NB4 (cell line): ENCODE data around the gene FLNB.

ENCODE experiments used
- DNase-seq: peaks from one replicate; pipeline ENCODE4 v3.0.0; 2010; ENCODE audit warnings: low read depth
- H3K4me3 ChIP-seq: one replicate; pipeline ENCODE4 v1.5.1; 2011; ENCODE audit warnings: mild to moderate bottlenecking, low read depth, low read length, moderate library complexity
- CTCF ChIP-seq: IDR thresholded peaks from one replicate; pipeline ENCODE4 v1.5.1; 2012; ENCODE audit warnings: low read depth, low read length
- MAX ChIP-seq: IDR thresholded peaks from 2 replicates; pipeline ENCODE4 v1.6.1; 2011; ENCODE audit warnings: low read depth, low read length
- MYC ChIP-seq: IDR thresholded peaks from 2 replicates; pipeline ENCODE4 v1.6.1; 2011; ENCODE audit warnings: low read depth, low read length
- POLR2A ChIP-seq: IDR thresholded peaks from 2 replicates; pipeline ENCODE4 v1.6.1; 2011; ENCODE audit warnings: mild to moderate bottlenecking; ENCODE audit not compliant: insufficient read length; ENCODE audit errors: extremely low read depth

FLNB gene

GRCh38 chr3:58150130-58150809 is 142.0 kb downstream of the FLNB start:
- H3K4me3 ChIP-seq: no peak overlapping the region
- TF ChIP-seq CTCF (no peak), MAX (no peak), MYC (no peak), POLR2A (no peak)
- no peak for DNase-seq

- no peak for TF ChIP-seq POLR2A
- TF ChIP-seq CTCF: no peak
- TF ChIP-seq MAX: no peak
- TF ChIP-seq MYC: no peak
- H3K4me3 ChIP-seq: no peak overlapping the region
- no peak for DNase-seq
Measured at GRCh38 chr3:58150810-58151199, 142.6 kb downstream of the FLNB start.

GRCh38 chr3:58151637-58152036 is 143.4 kb downstream of the FLNB start:
- no peak overlapping the region for H3K4me3 ChIP-seq
- no peak for DNase-seq
- TF ChIP-seq POLR2A: no peak
- TF ChIP-seq CTCF: no peak
- no peak for TF ChIP-seq MYC
- TF ChIP-seq MAX: no peak

GRCh38 chr3:58152225-58153015 is 144.2 kb downstream of the FLNB start:
- TF ChIP-seq CTCF (no peak), POLR2A (no peak), MYC (no peak), MAX (no peak)

GRCh38 chr3:58153371-58153770 is 145.1 kb downstream of the FLNB start:
- no peak for TF ChIP-seq MYC
- no peak for TF ChIP-seq POLR2A
- TF ChIP-seq CTCF: no peak
- TF ChIP-seq MAX: no peak
- H3K4me3 ChIP-seq: no peak overlapping the region
- no peak for DNase-seq

More at GRCh38 chr3:58152225-58153015, 144.2 kb downstream of the FLNB start:
- no peak overlapping the region for H3K4me3 ChIP-seq
- DNase-seq: no peak
